HFFc6 (cell line): ENCODE measurements around the gene AXDND1. TPM values are rescaled to one million over a fixed set of nuclear protein-coding genes. Genes with fewer than 3 reads are reported as not detected.
A peak's percentile ranks its signal among the peaks of the same experiment; 100 is the strongest.
"Not testable (repeated sequence)": the region's sequence is repeated elsewhere in the genome, so short reads cannot be mapped to it uniquely, and the experiment has no call there.

Experiments used
- DNase-seq: peaks from one replicate; pipeline ENCODE4 v3.0.0-alpha.2; 2018
- H3K27ac Mint-ChIP-seq: 2 replicates; pipeline ENCODE4 v1.8.0; 2020; ENCODE audit warnings: mild to moderate bottlenecking, mixed read lengths
- H3K27me3 Mint-ChIP-seq: 2 replicates; pipeline ENCODE4 v1.8.0; 2021; ENCODE audit warnings: mild to moderate bottlenecking, moderate library complexity, mixed read lengths; ENCODE audit not compliant: insufficient read depth
- H3K36me3 Mint-ChIP-seq: 2 replicates; pipeline ENCODE4 v1.8.0; 2021; ENCODE audit warnings: low read depth, mixed read lengths
- H3K4me1 Mint-ChIP-seq: 2 replicates; pipeline ENCODE4 v1.8.0; 2020; ENCODE audit warnings: low read depth, mixed read lengths
- H3K4me3 Mint-ChIP-seq: 2 replicates; pipeline ENCODE4 v1.8.0; 2020; ENCODE audit warnings: mild to moderate bottlenecking, moderate library complexity, mixed read lengths
- H3K9me3 Mint-ChIP-seq: 2 replicates; pipeline ENCODE4 v1.8.0; 2020; ENCODE audit warnings: mild to moderate bottlenecking, mixed read lengths
- CTCF ChIP-seq: fragments of 200-600 bp; sonication (generic); IDR thresholded peaks from 2 replicates; pipeline ENCODE4 v1.5.0; 2021; ENCODE audit warnings: antibody characterized with exemption, mild to moderate bottlenecking
- total RNA-seq, 6 experiments: library from RNA; stranded (reverse); fragmentation: NEBNext Ultra II Directional; extraction: Animal tissue kit (Norgen Biotek cat#: 25700); gene quantifications; 2 replicates in 1 of 6; 3 replicates in 5 of 6; pipeline ENCODE4 v1.2.3, GENCODE V29; 2021

The AXDND1 gene
- total RNA-seq, 6 experiments from 2014 or later = 0.50 TPM; not detected in 5

- Mint-ChIP-seq H3K36me3 (no peaks in the 10 kb centered on the region), H3K27ac (no peak overlapping the region), H3K27me3 (peaks cover 5% of the 10 kb centered on the region), H3K4me1 (no peaks in the 10 kb centered on the region), H3K4me3 (no peak overlapping the region), H3K9me3 (no peaks in the 10 kb centered on the region)
- DNase-seq = peak; percentile 4
- peak; percentile 70 for TF ChIP-seq CTCF
These were observed 81.7 kb downstream of the AXDND1 start for GRCh38 chr1:179447489-179447888.

- TF ChIP-seq CTCF = no peak
- Mint-ChIP-seq H3K27me3 (peaks cover 5% of the 10 kb centered on the region), H3K27ac (no peak overlapping the region), H3K36me3 (no peaks in the 10 kb centered on the region), H3K4me3 (no peak overlapping the region), H3K4me1 (no peaks in the 10 kb centered on the region), H3K9me3 (no peaks in the 10 kb centered on the region)
- DNase-seq = no peak
These were observed 82.8 kb downstream of the AXDND1 start for GRCh38 chr1:179448437-179449149.

GRCh38 chr1:179459606-179460206, 93.9 kb downstream of the AXDND1 start:
- H3K27me3 Mint-ChIP-seq, H3K27ac Mint-ChIP-seq, H3K36me3 Mint-ChIP-seq, H3K4me3 Mint-ChIP-seq, DNase-seq, H3K9me3 Mint-ChIP-seq, H3K4me1 Mint-ChIP-seq: not testable (repeated sequence)

GRCh38 chr1:179465661-179466060, 99.9 kb downstream of the AXDND1 start:
- not testable (repeated sequence) for H3K4me1 Mint-ChIP-seq, H3K9me3 Mint-ChIP-seq, DNase-seq, H3K4me3 Mint-ChIP-seq, H3K36me3 Mint-ChIP-seq, H3K27ac Mint-ChIP-seq, H3K27me3 Mint-ChIP-seq

GRCh38 chr1:179474713-179475112, 108.9 kb downstream of the AXDND1 start:
- no peak for TF ChIP-seq CTCF
- Mint-ChIP-seq H3K4me3 (no peak overlapping the region), H3K4me1 (no peaks in the 10 kb centered on the region), H3K9me3 (peaks cover 56% of the 10 kb centered on the region), H3K36me3 (peaks cover 9% of the 10 kb centered on the region), H3K27me3 (no peaks in the 10 kb centered on the region), H3K27ac (no peak overlapping the region)
- DNase-seq = no peak

- Mint-ChIP-seq H3K36me3 (peaks cover 9% of the 10 kb centered on the region), H3K4me3 (no peak overlapping the region), H3K4me1 (no peaks in the 10 kb centered on the region), H3K27ac (no peak overlapping the region), H3K27me3 (no peaks in the 10 kb centered on the region), H3K9me3 (peaks cover 60% of the 10 kb centered on the region)
- TF ChIP-seq CTCF = no peak
- DNase-seq = no peak
These were observed 110.7 kb downstream of the AXDND1 start for GRCh38 chr1:179476484-179476883.
